Stimulated activated CD8-positive, alpha-beta memory T cell treated with anti-CD3 and anti-CD28 coated beads, Interleukin-4, amount 100 ng/mL, for 24 hours (primary cell): Measurements from ENCODE around the gene OR52K2.
"Not testable (repeated sequence)": the region's sequence is repeated elsewhere in the genome, so short reads cannot be mapped to it uniquely, and the experiment has no call there.

Source experiments
- DNase-seq: peaks from one replicate; pipeline ENCODE4 v3.0.0-alpha.2; 2020; ENCODE audit warnings: low read depth

Gene OR52K2

GRCh38 chr11:4480577-4481239, 31.6 kb downstream of the OR52K2 start:
- DNase-seq: no peak

- no peak for DNase-seq
These were observed 32.1 kb downstream of the OR52K2 start for GRCh38 chr11:4481240-4481582.

DNA sequence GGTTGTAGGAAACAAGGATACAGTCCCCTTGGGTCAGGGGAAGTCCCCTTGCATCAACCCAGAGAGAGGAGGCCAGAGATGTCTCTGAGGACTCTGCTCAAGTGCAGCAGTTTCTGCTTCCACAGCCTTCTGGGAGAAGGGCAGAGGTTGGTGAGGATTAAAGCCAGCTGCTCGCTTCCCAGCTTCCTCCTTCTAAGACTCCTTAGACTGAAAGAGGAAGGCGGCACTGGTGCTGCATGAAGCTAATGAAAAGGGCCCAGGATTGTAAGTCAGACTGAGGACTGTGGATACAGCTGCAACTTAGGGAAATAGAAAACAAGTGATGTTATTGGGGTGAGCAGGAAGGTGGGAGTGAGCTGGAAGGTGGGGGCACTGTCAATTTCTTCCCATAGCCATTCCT, 33.4 kb downstream of the OR52K2 start, which contains the start of gene OR52K1:
Gene OR52K1 (plus strand): TSS at position 202 of the 400 bp plus-strand sequence. CDS start 6,255 bp downstream, outside the sequence.
- DNase-seq: no peak

GRCh38 chr11:4484310-4484709, 35.2 kb downstream of the OR52K2 start:
- no peak for DNase-seq

DNA sequence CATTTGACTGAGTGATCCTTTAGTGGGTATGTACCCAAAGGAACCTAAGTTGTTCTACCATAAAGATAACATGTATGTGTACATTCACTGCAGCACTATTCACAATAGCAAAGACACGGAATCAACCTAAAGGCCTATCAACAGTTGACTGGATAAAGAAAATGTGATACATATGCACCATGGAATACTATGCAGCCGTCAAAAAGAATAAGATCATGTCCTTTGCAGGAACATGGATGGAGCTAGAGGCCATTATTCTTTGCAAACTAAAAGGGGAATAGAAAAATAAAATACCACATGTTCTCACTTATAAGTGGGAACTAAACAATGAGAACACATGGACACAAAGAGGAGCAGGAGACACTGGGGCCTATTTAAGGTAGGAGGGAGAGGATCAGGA, 42.3 kb downstream of the OR52K2 start:
- DNase-seq: not testable (repeated sequence)

DNA sequence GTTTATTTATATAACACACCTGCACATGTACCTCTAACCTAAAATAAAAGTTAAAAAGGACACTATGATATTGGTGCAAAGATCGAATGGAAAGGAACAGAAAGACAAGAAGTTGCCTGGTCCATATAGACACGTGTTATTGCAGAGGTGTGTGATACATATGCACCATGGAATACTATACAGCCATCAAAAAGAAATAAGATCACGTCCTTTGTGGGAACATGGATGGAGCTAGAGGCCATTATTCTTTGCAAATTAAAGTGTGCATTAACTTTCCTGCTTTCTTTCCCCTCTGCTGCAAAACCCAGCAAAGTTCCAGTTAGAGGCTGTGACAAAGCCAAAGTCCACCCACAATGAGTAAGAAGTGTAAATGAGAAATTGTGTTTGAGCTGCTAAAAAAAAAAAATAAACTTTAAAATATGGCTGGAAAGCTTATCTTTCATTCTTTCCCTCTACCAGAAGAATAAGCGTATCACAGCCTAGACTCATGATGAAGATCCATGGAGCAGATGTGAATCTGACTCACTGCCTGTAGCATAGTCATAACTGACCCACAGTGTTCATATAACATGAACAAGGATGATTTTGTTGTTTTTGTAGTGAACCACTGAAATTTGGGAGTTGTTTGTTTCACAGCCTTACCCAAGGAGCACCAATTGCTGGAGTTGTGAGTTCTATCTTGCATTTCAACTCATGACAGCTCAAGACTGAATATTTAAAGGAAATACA, 42.9 kb downstream of the OR52K2 start:
- DNase-seq: no peak

GRCh38 chr11:4493480-4493818, 44.4 kb downstream of the OR52K2 start:
- no peak for DNase-seq

DNA sequence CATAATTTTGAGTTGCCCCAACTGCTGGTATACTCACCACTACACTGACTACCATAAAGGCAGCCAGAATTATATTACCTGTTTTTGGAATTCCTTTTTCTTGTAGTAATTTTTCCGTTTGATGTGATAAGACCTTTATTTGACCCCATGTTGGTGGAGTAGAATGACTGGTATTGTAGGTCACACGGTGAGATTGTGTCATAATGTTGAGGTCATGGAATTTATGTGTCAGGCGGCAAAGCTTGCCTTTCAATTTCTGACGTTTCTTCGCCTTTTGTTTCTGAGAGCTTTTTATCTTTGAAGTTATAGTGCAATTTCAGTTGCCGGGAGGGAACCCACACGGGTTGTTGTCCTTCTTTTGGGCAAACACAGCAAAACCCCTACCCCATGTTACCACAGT, 46.4 kb downstream of the OR52K2 start:
- DNase-seq: no peak

- no peak for DNase-seq
These were observed 46.9 kb downstream of the OR52K2 start for GRCh38 chr11:4495986-4496385.

DNA sequence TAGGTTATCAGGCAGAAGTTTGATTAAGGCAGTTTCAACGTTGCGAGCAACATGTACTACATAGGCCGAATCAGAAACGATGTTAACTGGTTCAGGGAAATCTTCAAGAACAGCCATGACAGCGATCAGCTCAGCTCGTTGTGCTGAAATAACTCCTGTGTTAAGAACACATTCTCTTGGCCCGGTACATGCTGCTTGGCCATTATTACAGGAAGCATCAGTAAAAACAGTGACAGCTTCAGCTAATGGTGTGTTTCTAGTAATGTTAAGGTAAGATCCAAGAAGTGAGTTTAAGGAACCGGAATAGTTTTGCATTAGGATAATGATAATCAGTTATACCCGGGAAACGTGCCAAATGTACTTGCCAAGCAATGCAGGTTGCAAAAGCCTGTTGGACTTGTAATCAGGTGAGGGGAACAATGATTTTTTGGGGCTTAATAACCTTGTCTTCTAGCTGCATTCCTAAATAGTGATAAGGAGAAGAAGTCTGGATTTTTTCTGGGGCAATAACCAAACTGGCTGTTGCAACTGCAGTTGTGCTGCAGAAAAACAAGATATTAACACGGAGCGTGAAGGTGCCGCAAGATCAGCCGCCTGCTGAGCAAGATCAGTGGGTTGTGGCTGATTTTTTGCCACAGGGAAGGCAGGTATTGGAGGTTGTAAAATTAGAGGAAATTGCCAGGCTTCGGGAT, 47.6 kb downstream of the OR52K2 start:
- DNase-seq: no peak
